ENCODE results near the gene DPP6. TPM values are rescaled to one million over a fixed set of nuclear protein-coding genes. Genes with fewer than 3 reads are reported as not detected.

The DPP6 gene
- total and polyA plus RNA-seq, 2 of the 8 experiments (the other 6 are each of a cell fraction or from before 2014, with no cell fraction given): 4.7 to 6.8 TPM

GRCh38 chr7:154200241-154200640 lies 148.0 kb downstream of the DPP6 start:
- no peaks in the 10 kb centered on the region for H3K79me2 ChIP-seq (ENCODE audit: control insufficient read depth in 1 of 2, insufficient read depth in 2 of 2, low read length in 2 of 2)
- H2BK12ac ChIP-seq (ENCODE audit: low read depth, low read length): no peak overlapping the region
- H4K20me1 ChIP-seq (replicated peaks in 1 of 2; ENCODE audit: control insufficient read depth in 1 of 2, insufficient read depth in 2 of 2, low read length in 2 of 2): no peaks in the 10 kb centered on the region
- DNase-seq (ENCODE audit: low read depth in 1 of 2, low spot score in 2 of 2) (no peak), FAIRE-seq (no peak)
- H2BK20ac ChIP-seq (ENCODE audit: low read length): no peak overlapping the region
- H3K4me2 ChIP-seq (ENCODE audit: insufficient read depth in 1 of 2, low read depth in 2 of 2, low read length in 2 of 2): no peak overlapping the region
- H3K23me2 ChIP-seq (ENCODE audit: low read depth, low read length): no peaks in the 10 kb centered on the region
- no peak overlapping the region for H2AK5ac ChIP-seq (ENCODE audit: low read depth, low read length)
- no peak overlapping the region for H2AFZ ChIP-seq (ENCODE audit: low read length)
- WGBS, 2 experiments (ENCODE audit: extremely low coverage in 1 of 2, insufficient coverage in 1 of 2, insufficient read length in 1 of 2, insufficient replicate concordance in 2 of 2, low coverage in 1 of 2, low lambda C conversion rate in 2 of 2, missing lambda C conversion rate in 1 of 2): 91% methylated on average over 7 of the region's 7 CpGs; no CpG with 5 or more reads in 1 of the 2 experiments
- no peaks in the 10 kb centered on the region for H3K79me1 ChIP-seq (ENCODE audit: low read depth, low read length)
- H3K14ac ChIP-seq (ENCODE audit: insufficient read length): no peak overlapping the region
- H2BK120ac ChIP-seq (replicated peaks; ENCODE audit: low read depth, low read length): no peak overlapping the region
- H3K4ac ChIP-seq (replicated peaks; ENCODE audit: insufficient read length, low read depth, low read length): no peak overlapping the region
- no peak overlapping the region for H3K4me3 ChIP-seq (ENCODE audit: extremely low read depth in 1 of 4, insufficient read depth in 2 of 4, low read depth in 3 of 4, low read length in 4 of 4)
- no peaks in the 10 kb centered on the region for H3K27me3 ChIP-seq (replicated peaks in 1 of 4; ENCODE audit: control insufficient read depth in 3 of 4, extremely low read depth in 1 of 4, insufficient read depth in 3 of 4, low read length in 3 of 4)
- ChIA-PET CTCF (ENCODE audit: partially characterized antibody) (interaction anchor here (0.7 kb wide), 2 partner anchors 605 to 1501 kb away, joined by 3 to 4 read pairs; no protein-coding TSS in a partner anchor), POLR2A (ENCODE audit: partially characterized antibody) (no interaction called here)
- H3K23ac ChIP-seq (ENCODE audit: insufficient read length): no peak overlapping the region
- no peak overlapping the region for H3K9ac ChIP-seq (replicated peaks in 1 of 4; ENCODE audit: extremely low read depth in 1 of 4, low read depth in 3 of 4, low read length in 3 of 4)
- H3K9me3 ChIP-seq (ENCODE audit: insufficient read depth in 2 of 2, low read depth in 1 of 2, low read length in 1 of 2): no peaks in the 10 kb centered on the region
- H3K4me1 ChIP-seq (replicated peaks in 1 of 4; ENCODE audit: control insufficient read depth in 3 of 4, insufficient read depth in 4 of 4, low read length in 3 of 4): peaks cover 0 to 8% (median 3%) of the 10 kb centered on the region in 4 experiments; a peak in 3 of 7 replicates
- no peak overlapping the region for H4K91ac ChIP-seq (replicated peaks; ENCODE audit: insufficient read length, low read length)
- H4K5ac ChIP-seq (ENCODE audit: insufficient read length, low read depth, low read length): no peak overlapping the region
- H2BK5ac ChIP-seq (ENCODE audit: low read depth, low read length): no peak overlapping the region
- no peak overlapping the region for H4K8ac ChIP-seq (ENCODE audit: extremely low read depth, insufficient read depth, low read length)
- no peak overlapping the region for H3K56ac ChIP-seq (replicated peaks; ENCODE audit: insufficient read length, low read depth, low read length)
- H3K18ac ChIP-seq (ENCODE audit: extremely low read depth, low read length): no peak overlapping the region
- no peak for TF ChIP-seq CREB1 (IDR thresholded peaks at IDR 0.05)
- TF ChIP-seq CHD2 (IDR thresholded peaks at IDR 0.05; ENCODE audit: low read length): no peak
- H2BK15ac ChIP-seq (ENCODE audit: low read length): no peak overlapping the region
- H3K36me3 ChIP-seq (ENCODE audit: control insufficient read depth in 2 of 4, insufficient read depth in 4 of 4, low read length in 3 of 4): no peaks in the 10 kb centered on the region
- no peak overlapping the region for H3K27ac ChIP-seq (ENCODE audit: low read depth, low read length)
